Glutamatergic neuron (in vitro differentiated cells): Measurements from ENCODE around the gene LDHD. TPM values are rescaled to one million over a fixed set of nuclear protein-coding genes. Genes with fewer than 3 reads are reported as not detected.

Source experiments
- DNase-seq: peaks from one replicate; pipeline ENCODE4 v3.0.0; 2022
- H3K27ac Mint-ChIP-seq: one replicate; pipeline ENCODE4 v1.8.0; 2020; ENCODE audit warnings: mild to moderate bottlenecking, mixed read lengths, inconsistent platforms; ENCODE audit not compliant: unreplicated experiment
- H3K27me3 Mint-ChIP-seq: one replicate; pipeline ENCODE4 v1.8.0; 2020; ENCODE audit warnings: mild to moderate bottlenecking, moderate library complexity, mixed read lengths, inconsistent platforms; ENCODE audit not compliant: unreplicated experiment
- H3K36me3 Mint-ChIP-seq: one replicate; pipeline ENCODE4 v1.8.0; 2020; ENCODE audit warnings: mild to moderate bottlenecking, mixed read lengths, inconsistent platforms; ENCODE audit not compliant: unreplicated experiment
- H3K4me1 Mint-ChIP-seq: one replicate; pipeline ENCODE4 v1.8.0; 2020; ENCODE audit warnings: mild to moderate bottlenecking, low read depth, mixed read lengths, inconsistent platforms; ENCODE audit not compliant: unreplicated experiment
- H3K4me3 Mint-ChIP-seq: one replicate; pipeline ENCODE4 v1.8.0; 2020; ENCODE audit warnings: mild to moderate bottlenecking, mixed read lengths, inconsistent platforms; ENCODE audit not compliant: unreplicated experiment
- H3K9me3 Mint-ChIP-seq: one replicate; pipeline ENCODE4 v1.8.0; 2020; ENCODE audit warnings: mild to moderate bottlenecking, moderate library complexity, mixed read lengths, inconsistent platforms; ENCODE audit not compliant: unreplicated experiment
- CTCF ChIP-seq: fragments of 200-600 bp; sonication (generic); IDR thresholded peaks from one replicate; pipeline ENCODE4 v1.5.0; 2021; ENCODE audit not compliant: partially characterized antibody, unreplicated experiment
- total RNA-seq: library from RNA; stranded (reverse); fragmentation: NEBNext Ultra II Directional; extraction: Animal tissue kit (Norgen Biotek cat#: 25700); gene quantifications from one replicate; pipeline ENCODE4 v1.2.1, GENCODE V29; 2021; ENCODE audit not compliant: unreplicated experiment

Gene LDHD
- total RNA-seq, 1 donor from 2014 or later: not detected

- Mint-ChIP-seq H3K36me3 (no peaks in the 10 kb centered on the region), H3K27me3 (peaks cover 6% of the 10 kb centered on the region), H3K4me3 (no peak overlapping the region), H3K9me3 (peaks cover 4% of the 10 kb centered on the region), H3K27ac (no peak overlapping the region), H3K4me1 (peaks cover 10% of the 10 kb centered on the region)
- no peak for TF ChIP-seq CTCF
- no peak for DNase-seq
These were observed 52.0 kb downstream of the LDHD start for GRCh38 chr16:75064403-75065148.

- Mint-ChIP-seq H3K36me3 (no peaks in the 10 kb centered on the region), H3K27me3 (peaks cover 4% of the 10 kb centered on the region), H3K4me3 (no peak overlapping the region), H3K4me1 (peaks cover 11% of the 10 kb centered on the region), H3K27ac (no peak overlapping the region), H3K9me3 (peaks cover 3% of the 10 kb centered on the region)
- no peak for TF ChIP-seq CTCF
- no peak for DNase-seq
These were observed 53.0 kb downstream of the LDHD start for GRCh38 chr16:75063549-75064088.

- H3K4me1 Mint-ChIP-seq: peaks cover 15% of the 10 kb centered on the region
- no peaks in the 10 kb centered on the region for H3K36me3 Mint-ChIP-seq
- peaks cover 3% of the 10 kb centered on the region for H3K27me3 Mint-ChIP-seq
- TF ChIP-seq CTCF: no peak
- H3K4me3 Mint-ChIP-seq: no peak overlapping the region
- DNase-seq: no peak
- H3K27ac Mint-ChIP-seq: no peak overlapping the region
- H3K9me3 Mint-ChIP-seq: peaks cover 3% of the 10 kb centered on the region
These were observed 53.6 kb downstream of the LDHD start for GRCh38 chr16:75062976-75063346.

GRCh38 chr16:75062135-75062975 lies 54.2 kb downstream of the LDHD start:
- Mint-ChIP-seq H3K9me3 (peaks cover 3% of the 10 kb centered on the region), H3K4me3 (no peak overlapping the region), H3K27me3 (peaks cover 3% of the 10 kb centered on the region), H3K27ac (no peak overlapping the region), H3K36me3 (no peaks in the 10 kb centered on the region), H3K4me1 (peaks cover 15% of the 10 kb centered on the region)
- no peak for DNase-seq
- TF ChIP-seq CTCF: no peak

Other genes with a start within 250 kb of the LDHD start
- 65.9 TPM for gene WDR59, start 131.7 kb downstream of the LDHD start, total RNA-seq
- 55.3 TPM for gene ZNRF1, start 117.8 kb downstream of the LDHD start, total RNA-seq
- 16.1 TPM for gene ZFP1, start 31.7 kb upstream of the LDHD start, total RNA-seq
- gene CTRB2, start 90.4 kb upstream of the LDHD start, total RNA-seq: not detected
- gene CTRB1, start 102.2 kb upstream of the LDHD start, total RNA-seq: not detected
- gene BCAR1, start 134.8 kb upstream of the LDHD start, total RNA-seq: 212 TPM